Measurements from ENCODE around the gene CTIF. TPM values are rescaled to one million over a fixed set of nuclear protein-coding genes. Genes with fewer than 3 reads are reported as not detected.
A peak's percentile ranks its signal among the peaks of the same experiment; 100 is the strongest.

The CTIF gene
- total RNA-seq, 1 donor from 2014 or later: 48.5 TPM

GRCh38 chr18:48821845-48822244, 283.0 kb downstream of the CTIF start:
- H3K36me3 Mint-ChIP-seq: peaks cover 35% of the 10 kb centered on the region

DNA sequence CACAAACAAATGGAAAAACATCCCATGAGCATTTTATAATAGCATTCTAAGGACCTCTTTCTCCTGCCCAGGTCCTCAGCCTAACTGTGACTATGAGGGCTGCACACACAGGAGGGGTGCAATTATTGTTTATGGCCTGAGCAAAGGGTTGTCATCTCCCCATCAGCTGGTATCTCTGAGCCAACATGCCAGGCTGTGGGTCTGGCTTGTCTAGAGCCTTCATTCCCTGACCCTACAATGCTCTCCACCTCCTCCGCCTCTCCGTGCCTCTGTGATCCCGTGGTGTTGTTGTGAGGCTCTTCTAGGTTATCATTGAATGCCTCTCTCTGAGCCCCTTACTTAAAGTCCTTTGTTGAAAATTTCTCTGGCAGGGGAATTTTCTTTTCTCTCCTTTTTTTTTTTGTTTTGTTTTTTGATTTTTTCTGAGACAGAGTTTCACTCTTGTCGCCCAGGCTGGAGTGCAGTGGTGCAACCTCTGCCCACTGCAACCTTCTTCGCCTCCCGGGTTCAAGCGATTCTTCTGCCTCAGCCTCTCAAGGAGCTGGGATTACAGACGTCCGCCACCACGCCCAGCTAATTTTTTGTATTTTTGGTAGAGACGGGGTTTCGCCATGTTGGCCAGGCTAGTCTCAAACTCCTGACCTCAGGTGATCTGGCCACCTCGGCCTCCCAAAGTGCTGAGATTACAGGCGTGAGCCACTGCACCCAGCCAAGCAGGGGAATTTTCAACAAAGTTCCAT, 285.6 kb downstream of the CTIF start:
- Mint-ChIP-seq H3K4me3 (no peak overlapping the region), H3K27ac (peak overlapping the region; percentile 68), H3K36me3 (peaks cover 27% of the 10 kb centered on the region), H3K27me3 (no peaks in the 10 kb centered on the region), H3K4me1 (ENCODE audit: unreplicated experiment) (peaks cover 59% of the 10 kb centered on the region), H3K9me3 (peaks cover 15% of the 10 kb centered on the region)
- peak; percentile 34 for DNase-seq (ENCODE audit: extremely low spot score, unreplicated experiment)
- TF ChIP-seq CTCF (conservative IDR thresholded peaks at IDR 0.05): no peak

More at GRCh38 chr18:48821845-48822244, 283.0 kb downstream of the CTIF start:
- Mint-ChIP-seq H3K9me3 (peaks cover 15% of the 10 kb centered on the region), H3K4me3 (no peak overlapping the region), H3K27me3 (no peaks in the 10 kb centered on the region), H3K27ac (no peak overlapping the region), H3K4me1 (ENCODE audit: unreplicated experiment) (peaks cover 46% of the 10 kb centered on the region)
- no peak for DNase-seq (ENCODE audit: extremely low spot score, unreplicated experiment)
- no peak for TF ChIP-seq CTCF (conservative IDR thresholded peaks at IDR 0.05)

DNA sequence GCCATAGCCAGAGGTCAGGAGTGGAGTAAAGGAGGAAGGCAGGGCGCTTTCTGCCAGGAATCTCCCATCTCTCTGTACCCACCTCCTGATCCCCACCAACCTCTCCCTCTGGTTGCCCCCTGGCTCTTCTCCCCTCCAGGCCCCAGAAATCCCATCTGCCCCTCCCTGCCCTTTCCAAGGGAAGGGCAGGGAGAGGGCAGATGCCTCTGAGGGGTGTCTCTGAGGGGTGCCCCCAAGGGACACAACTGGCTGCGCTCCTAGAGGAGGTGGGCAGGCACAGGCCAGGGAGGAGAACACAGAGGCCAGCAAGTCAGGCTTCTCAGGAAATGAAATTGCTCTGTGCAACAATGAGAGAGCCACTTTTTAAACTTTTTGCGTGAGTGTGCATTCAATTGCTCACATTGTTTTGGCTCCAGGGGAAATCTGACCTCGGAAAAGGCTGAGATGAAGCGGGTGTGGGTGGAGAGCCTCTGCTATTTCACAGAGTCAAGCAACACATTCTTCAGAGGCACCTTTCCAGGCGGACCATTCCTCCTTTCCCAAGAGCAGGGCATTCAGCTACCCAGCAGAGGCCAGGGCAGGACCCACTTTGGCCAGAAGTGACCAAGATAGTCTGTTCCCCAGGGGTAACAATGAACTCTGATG, 286.4 kb downstream of the CTIF start:
- no peak for TF ChIP-seq CTCF (conservative IDR thresholded peaks at IDR 0.05)
- peaks cover 66% of the 10 kb centered on the region for H3K4me1 Mint-ChIP-seq (ENCODE audit: unreplicated experiment)
- H3K36me3 Mint-ChIP-seq: peaks cover 27% of the 10 kb centered on the region
- H3K4me3 Mint-ChIP-seq: peak overlapping the region; percentile 60
- peak overlapping the region; percentile 68 for H3K27ac Mint-ChIP-seq
- DNase-seq (ENCODE audit: extremely low spot score, unreplicated experiment): peak; percentile 57
- peaks cover 15% of the 10 kb centered on the region for H3K9me3 Mint-ChIP-seq
- no peaks in the 10 kb centered on the region for H3K27me3 Mint-ChIP-seq

DNA sequence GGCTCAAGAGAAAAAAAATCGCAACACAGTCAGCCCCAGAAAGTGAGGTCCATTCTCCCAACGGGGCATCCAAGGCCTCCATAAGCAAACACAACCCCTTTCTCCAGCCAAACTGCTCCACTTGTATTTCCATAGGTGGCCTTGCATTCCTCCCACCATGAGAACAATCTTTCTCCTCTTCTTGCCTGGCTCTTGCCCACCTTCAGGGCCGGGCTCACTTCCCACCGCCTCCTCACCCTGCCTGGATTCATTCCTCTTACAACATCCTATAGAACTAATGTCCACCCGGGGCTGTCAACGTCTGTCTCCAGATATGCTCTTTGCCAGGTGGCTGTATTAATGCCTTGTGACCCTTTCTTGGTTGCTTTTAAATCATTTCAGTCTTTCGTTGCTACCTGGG, 287.4 kb downstream of the CTIF start:
- Mint-ChIP-seq H3K27me3 (no peaks in the 10 kb centered on the region), H3K36me3 (peaks cover 22% of the 10 kb centered on the region), H3K4me1 (ENCODE audit: unreplicated experiment) (peaks cover 69% of the 10 kb centered on the region), H3K9me3 (peaks cover 15% of the 10 kb centered on the region), H3K27ac (peak overlapping the region; percentile 92), H3K4me3 (peak overlapping the region; percentile 86)
- DNase-seq (ENCODE audit: extremely low spot score, unreplicated experiment): peak; percentile 59
- no peak for TF ChIP-seq CTCF (conservative IDR thresholded peaks at IDR 0.05)

DNA sequence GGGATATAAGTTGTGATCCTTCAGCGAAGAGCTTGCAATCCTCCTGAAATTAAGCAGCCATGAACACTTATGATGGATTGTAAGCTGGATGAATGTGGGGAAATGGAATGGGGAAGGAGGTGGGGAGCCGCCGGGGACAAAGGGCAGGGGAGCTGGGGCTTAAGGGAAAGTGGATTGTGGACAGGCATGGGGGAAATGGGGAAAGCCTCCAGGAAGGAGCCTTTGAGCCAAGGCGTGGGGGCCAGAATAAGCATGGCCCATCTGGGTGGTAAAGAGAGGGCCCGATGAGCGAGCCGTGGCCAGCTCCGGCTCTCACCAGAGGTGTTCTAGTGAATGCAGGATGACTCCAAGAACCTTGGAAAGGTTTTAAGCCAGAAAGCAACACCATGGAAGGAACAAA, 288.0 kb downstream of the CTIF start:
- Mint-ChIP-seq H3K9me3 (peaks cover 15% of the 10 kb centered on the region), H3K27ac (peak overlapping the region; percentile 92), H3K4me3 (peak overlapping the region; percentile 86), H3K27me3 (no peaks in the 10 kb centered on the region), H3K4me1 (ENCODE audit: unreplicated experiment) (peaks cover 69% of the 10 kb centered on the region), H3K36me3 (peaks cover 21% of the 10 kb centered on the region)
- TF ChIP-seq CTCF (conservative IDR thresholded peaks at IDR 0.05): no peak
- peak; percentile 50 for DNase-seq (ENCODE audit: extremely low spot score, unreplicated experiment)
